ENCODE measurements around the gene RIPPLY3. TPM values are rescaled to one million over a fixed set of nuclear protein-coding genes. Genes with fewer than 3 reads are reported as not detected.

The RIPPLY3 gene
- total RNA-seq, 2 donors from 2014 or later, result not detected

Small RNA genes within 50 kb of the gene (small RNA-seq; reads per million reads assigned to genes)
- gene RF00019 (not detected), gene RNU6-696P (not detected)

Other genes starting within 250 kb of the RIPPLY3 start
- 10 to 100 TPM; 27.2 to 38.6 TPM for gene HLCS, start 40.0 kb upstream of the RIPPLY3 start, total RNA-seq
- 1 to 10 TPM; 4.3 to 7.5 TPM for gene PIGP, start 66.4 kb downstream of the RIPPLY3 start, total RNA-seq
- gene TTC3, start 66.6 kb downstream of the RIPPLY3 start, total RNA-seq, result 100 to 1,000 TPM in 1 of 2 donors, 10 to 100 TPM in 1; 99.9 to 246 TPM